HG03442 (cell line): ENCODE measurements around the gene CIRBP.
"Not testable (repeated sequence)": the region's sequence is repeated elsewhere in the genome, so short reads cannot be mapped to it uniquely, and the experiment has no call there.

ENCODE experiments used
- ATAC-seq: cut with Tn5 transposase; IDR thresholded peaks from one replicate; pipeline ENCODE4 v1.9.1; 2021; ENCODE audit warnings: mild to moderate bottlenecking, moderate library complexity; ENCODE audit not compliant: unreplicated experiment

Gene CIRBP

DNA sequence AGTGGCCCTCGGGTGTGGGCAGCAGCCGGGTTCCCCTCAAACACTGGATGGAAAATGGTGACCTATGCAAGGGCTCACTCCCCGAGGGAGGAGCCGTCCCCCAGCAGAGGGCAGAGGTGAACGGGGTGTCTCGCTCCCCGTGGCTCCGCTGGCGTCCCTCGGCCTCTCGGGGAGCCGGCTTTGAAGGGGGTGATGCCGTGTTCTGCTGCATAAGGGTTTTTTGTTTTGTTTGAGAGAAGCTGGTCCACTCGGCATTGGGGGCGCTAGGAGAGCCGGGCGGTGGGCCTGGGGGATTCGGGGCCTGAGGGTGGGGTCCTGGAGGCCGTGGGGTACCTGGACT lies 20.5 kb downstream of the CIRBP start:
- no peak for ATAC-seq

DNA sequence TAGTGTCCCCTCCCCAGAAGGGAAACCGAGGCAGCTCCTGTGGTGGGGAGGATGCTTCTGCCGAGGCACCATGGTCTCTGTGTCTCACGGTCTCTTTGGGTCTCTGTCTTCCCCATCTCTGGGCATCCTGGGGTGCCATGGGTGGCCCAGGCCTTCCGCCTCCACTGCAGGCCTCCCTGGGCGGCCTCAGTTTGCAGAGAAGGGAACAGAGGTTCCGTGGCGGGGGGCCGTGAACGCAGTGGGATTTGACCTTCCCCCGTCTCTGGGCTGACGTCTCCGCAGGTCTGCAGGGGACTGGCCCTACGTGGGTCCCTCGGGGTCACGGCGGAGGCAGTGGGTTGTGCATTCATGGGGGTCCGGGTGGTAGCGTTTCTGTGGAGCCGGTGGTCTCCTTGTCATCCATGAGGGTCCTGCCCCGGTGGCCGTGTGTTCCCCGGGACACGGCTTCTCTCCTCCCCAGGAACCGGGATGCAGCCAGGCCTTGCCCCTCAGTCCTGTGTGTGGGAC lies 21.1 kb downstream of the CIRBP start:
- no peak for ATAC-seq

DNA sequence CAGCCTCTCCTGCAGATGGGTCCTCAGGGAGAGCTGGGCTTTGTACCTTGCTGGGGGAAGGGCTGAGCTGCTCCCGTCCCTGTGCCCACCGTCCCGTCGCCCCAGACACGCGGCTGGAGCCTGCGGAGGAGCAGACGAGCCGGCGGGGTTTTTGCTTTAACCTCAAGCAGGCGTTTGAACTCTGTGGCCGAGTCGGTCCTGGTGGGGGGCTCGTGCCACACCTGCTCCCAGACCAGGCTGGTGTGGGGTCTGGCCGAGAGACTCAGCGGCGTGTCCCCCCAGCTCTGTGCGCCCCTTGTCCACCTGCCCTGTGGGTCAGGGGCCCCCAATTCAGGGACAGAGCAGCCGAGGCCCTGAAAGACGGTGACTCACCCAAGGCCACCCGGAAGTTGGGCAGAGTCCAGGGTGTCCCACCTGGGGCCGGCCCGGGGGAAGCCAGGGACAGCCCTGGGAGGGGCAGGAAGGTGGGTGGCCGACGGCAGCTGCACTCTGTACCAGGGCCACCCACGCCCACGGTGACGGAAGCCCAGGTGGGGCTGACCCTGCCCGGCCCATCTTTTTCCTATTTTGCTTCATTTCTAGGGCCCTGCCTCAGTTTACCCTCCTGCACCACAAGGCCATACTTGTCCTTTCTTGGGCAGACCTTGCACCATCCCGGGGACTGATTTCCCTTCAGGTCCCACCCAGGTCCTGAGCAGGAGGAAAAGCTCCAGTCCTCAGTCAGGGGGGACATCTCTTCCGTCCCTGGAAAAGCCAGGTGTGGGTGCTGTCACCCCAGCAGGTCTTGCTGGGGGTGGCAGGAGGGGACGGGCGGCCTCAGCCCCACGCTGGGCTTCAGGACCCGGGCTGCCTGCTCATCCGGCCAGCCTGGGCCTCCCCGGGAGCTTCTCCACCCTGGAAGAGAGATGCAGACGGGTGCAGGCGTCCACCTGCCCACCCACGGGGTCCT lies 21.8 kb downstream of the CIRBP start:
- ATAC-seq: no peak

DNA sequence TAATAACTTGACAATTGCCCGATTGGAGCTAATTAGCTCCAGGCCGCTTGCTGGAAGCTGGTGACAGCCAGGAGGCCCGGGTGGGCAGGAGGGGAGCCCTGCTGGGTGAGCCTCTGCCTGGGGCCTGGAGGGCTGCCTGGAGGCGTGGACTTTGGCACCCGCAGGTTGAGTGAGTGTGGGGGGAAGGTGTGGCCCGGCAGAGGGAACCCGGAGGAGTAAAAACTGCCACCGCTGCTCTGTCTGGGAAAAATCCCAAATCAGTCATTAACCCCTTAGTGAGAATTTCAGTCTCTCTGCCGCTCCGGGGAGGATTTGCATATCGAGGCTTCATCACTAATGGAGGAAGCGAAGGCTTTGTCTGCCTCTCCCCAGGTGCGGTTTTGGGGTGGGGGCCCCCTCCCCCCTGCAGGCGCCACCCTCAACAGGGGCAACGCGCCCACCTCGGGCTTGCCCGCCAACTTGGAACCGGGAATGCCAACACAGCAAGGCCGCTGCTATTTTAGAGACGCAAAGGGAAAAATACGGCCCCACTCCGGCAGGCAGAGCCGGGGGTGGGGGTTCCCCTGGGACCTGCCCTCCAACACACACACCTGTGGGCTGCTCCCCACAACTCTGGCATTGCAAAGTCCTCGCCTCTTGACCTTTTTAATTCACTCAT lies 22.8 kb downstream of the CIRBP start:
- ATAC-seq: no peak

DNA sequence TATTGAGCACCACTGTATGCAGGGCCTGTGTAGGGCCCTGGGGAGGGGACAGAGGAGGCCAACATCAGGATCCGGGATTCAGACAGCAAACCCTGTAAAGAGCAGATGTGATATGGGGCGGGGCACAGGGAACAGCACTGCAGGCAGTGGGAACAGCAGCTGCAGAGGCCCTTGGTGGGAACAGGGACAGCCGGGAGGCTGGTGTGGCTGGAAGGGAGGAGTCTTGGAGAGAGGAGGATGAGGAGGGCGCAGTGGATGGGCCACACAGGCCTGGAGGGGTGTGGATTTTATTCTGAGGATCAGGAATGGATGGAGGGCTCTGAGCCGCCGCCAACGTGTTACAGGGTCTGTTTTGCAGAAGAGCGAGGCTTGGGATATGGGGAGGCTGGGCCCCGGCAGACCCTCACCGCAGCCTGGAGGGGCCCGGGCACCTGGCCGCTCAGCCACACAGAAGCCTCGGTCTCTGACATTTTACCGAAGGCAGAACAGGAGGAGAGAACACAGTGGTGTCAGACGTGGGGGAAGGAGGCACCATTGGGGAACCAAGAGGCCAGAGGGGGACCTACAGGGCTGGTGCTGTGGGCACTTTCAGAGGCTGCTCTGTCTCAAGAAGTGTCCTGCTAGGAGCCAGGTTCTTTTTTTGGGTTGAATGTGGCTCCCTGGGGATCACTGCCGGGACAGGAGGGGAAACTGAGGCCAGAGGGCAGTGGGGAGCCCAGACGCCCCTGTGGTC lies 23.5 kb downstream of the CIRBP start:
- no peak for ATAC-seq

DNA sequence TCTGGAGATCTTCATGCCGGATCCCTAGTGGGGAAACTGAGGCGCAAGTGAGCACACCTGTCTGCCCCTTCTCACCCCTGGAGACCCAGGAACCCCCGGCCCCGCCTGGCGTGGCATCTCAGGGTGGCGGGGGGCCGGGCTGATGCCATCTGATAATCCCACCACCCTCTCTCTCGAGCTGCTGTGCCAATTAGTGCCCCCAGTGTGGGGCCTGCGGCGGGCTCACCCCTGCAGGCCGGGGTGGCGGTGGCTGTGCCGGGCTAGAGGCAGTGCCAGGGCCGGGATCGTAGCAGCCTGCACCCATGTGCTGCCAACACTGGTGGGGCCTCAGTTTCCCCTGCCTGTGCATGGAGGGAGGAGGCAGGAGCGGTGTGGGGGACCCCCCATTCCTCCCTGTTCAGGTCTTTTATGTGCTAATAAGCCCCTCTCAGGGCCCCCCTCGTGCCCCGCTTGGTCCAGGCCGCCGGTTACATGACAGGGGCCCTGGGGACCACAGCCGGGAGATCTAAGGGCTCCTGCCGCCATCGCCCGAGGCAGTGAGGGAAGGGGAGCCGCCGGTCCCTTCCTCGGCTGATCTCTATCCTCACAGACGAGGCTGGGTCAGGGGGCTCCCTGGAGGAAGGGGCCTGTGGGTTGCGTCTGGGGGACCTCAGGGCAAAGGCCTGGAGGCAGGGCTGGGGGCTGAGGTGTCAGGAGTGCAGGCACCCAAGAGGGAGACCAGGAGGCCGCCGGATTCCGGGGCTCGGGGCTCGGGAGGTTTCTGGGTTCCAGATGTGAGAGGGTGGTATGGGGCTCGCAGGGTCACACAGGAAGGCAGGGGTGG lies 24.9 kb downstream of the CIRBP start:
- ATAC-seq: no peak

DNA sequence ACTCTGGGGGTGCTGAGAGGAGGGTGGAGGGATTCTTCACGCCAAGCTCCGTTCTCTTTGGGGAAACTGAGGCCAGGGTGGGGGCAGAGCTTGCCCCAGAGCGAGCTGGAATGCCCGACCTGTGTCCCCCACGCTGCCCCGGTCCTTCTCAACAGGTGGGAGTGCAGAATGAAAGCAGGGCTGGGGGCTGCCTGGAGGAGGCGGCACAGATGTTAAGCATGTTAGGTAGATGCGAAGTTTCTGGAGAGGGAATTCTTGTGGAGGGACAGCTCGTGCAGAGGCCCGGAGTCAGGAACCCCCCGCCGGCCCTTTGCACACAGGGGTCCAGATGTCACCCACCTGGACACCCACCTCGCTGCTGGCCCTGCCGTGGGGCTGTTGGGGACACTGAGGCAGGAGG lies 25.6 kb downstream of the CIRBP start:
- no peak for ATAC-seq

DNA sequence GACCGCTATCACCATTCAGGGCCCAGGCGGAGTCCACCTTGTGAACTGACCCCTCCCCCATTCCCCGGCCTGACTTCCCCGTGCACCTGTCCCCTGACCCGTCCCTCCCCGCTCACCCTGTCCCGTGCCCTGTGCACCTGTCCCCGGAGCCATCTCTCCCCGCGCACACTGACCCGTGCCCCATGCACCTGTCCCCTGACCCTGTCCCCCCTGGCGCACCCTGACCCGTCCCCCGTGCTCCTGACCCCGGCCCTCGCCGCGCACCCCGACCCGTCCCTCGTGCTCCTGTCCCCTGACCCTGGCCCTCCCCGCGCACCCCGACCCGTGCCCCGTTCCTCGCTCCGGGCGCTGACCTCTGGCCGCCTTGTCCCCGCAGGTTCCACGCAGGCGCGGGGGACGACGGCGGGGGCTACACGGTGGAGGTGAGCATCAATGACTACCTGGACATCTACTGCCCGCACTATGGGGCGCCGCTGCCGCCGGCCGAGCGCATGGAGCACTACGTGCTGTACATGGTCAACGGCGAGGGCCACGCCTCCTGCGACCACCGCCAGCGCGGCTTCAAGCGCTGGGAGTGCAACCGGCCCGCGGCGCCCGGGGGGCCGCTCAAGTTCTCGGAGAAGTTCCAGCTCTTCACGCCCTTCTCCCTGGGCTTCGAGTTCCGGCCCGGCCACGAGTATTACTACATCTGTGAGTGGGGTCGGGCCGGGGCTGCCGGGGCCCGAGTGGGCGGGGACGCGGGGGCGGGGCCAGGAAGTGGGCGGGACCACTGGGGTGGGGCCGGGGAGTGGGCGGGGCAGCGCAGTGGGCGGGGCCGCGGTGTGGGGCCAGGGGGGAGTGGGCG lies 26.3 kb downstream of the CIRBP start:
- ATAC-seq: no peak

DNA sequence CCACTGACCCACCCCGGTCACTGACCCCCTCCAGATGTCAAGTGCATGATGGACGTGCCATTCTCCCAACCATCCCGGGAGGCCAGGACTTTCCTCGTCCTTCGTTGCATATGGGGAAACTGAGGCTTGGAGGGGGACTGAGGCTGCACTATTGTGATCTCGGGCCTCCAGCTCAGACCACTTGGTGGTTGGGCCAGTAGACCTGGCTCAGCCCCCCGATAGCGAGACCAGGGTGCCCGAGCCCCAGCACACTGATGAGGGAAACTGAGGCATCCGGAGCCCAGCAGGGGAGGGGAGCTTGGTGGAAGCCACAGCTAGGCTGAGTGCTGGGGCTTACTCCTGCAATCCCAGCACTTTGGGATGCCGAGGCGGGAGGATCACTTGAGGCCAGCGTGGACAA lies 26.9 kb downstream of the CIRBP start:
- no peak for ATAC-seq

DNA sequence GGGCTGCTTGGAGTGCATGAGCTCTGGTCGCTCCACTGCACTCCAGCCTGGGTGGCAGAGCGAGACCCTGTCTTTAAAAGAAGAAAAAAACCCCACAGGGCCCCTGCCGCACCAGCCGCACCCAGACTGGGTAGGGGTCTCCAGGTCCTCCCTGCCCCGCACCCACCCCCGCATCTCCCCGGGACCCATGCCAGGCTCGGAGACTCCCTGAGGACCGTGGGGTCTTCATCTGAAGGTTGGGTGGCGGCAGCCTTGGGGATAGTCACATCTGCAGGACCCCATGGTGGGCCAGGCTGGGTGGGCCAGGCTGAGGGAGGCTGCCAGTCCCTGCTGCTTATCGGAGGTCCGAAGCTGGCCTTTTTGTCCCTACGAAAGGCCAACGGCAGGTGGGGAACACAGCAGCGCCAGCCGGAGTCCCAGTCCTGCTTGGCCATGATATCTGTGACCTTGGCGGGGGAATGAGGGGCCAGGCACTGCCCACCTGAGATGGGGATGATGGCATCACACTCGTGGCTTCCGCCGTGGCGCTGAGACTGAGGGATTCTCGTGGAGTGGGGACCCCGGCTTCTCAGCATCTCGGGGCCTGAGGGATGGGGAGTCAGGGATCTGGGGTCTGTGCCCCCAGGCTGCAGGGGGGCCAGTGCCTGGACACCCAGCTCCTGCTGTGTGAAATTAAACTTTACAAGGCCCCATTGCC lies 27.6 kb downstream of the CIRBP start:
- ATAC-seq: no peak

DNA sequence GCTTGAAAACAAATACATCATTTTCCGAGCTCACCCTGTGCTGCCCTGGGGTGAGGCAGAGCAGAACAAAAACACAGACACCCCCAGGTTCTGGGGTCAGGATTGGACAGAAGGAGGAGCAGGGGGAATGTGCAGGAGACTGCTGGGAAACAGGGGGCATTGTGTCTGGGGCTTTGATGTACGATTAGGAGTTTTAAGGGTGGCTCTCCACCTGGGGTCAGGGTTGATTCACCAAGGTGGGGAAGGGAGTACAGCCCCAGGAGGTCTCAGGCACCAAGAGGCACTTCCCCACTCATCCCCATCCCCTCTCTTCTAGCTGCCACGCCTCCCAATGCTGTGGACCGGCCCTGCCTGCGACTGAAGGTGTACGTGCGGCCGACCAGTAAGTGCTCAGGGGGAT lies 29.1 kb downstream of the CIRBP start:
- ATAC-seq: no peak

DNA sequence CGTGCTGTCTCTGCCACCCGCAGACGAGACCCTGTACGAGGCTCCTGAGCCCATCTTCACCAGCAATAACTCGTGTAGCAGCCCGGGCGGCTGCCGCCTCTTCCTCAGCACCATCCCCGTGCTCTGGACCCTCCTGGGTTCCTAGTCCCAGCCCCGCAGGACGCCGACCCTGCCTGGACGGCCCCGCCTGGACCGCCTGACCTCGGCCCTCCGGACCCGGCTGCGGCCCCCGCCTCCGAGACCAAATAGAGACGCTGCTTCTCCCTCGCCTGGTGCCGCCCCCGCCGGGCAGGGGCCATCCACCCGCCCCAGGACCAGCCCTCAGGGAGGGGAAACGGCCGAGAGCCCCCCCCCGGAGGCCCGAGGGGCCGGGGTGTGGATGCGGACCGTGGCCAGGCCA lies 30.7 kb downstream of the CIRBP start:
- ATAC-seq: no peak

DNA sequence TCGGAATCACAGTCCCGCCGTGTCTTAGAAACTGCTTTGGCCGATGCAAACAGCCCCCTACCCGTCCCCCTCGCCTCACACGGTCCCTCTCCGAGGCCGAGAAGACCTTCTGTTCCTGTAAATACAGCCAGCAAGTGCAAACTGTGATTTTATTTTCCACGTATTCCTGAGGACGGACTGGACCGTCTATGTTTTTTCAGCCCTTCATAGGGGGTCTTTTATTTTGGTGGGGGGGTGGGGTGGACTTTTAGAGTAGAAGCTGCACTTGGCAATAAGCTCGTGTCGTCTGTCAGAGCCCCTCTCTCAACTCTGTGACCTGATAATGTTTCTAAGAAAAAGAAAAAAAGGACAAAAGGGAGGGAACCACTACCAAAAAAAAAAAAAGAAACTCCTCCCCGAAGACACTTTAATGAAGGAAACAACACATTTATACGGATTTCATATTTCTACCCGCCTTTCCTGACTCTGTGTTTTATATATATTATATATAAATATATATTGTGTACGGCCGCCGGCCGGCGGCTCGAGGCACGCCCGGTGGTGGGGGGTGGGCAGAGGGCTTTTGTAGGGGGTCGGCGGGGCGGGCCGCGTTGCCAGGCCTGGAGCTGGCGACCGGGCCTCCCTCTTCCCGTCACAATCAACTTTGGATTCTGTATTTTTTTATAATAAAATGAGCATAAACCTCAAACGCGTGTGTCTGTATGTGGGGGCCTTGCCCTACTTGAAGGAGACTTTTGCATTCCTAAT lies 31.8 kb downstream of the CIRBP start:
- no peak for ATAC-seq

DNA sequence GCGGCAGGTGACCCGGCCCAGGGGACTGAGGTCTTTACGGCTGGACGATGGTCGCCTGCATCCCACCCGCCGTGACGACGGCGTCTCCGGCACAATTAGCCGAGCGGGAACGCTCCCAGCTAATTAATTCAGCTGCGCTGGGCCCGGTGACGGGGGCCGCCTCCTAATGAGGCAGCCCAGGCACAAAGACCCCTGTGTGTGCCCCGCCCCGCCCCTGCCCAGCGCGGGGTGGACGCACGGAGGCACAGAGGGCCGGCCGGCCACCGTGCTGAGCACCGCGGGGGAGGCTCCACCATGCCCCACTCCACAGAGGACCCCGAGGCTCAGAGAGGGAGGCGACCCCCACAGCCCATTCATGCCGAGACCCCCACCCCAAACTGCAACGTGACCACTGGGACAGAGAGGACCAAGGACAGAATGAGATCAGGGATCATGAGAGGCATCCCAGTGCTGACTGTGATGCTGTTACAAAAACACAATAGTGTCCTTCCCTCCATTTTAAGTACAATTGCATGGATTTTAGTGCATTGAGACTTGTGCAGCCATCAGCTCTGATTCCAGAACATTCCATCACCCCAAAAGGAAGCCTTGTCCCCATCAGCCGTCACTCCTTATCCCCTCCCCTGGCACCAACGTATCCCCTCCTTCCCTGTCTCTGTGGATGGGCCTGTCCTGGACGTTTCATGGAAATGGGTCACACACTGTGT lies 33.6 kb downstream of the CIRBP start:
- no peak for ATAC-seq

DNA sequence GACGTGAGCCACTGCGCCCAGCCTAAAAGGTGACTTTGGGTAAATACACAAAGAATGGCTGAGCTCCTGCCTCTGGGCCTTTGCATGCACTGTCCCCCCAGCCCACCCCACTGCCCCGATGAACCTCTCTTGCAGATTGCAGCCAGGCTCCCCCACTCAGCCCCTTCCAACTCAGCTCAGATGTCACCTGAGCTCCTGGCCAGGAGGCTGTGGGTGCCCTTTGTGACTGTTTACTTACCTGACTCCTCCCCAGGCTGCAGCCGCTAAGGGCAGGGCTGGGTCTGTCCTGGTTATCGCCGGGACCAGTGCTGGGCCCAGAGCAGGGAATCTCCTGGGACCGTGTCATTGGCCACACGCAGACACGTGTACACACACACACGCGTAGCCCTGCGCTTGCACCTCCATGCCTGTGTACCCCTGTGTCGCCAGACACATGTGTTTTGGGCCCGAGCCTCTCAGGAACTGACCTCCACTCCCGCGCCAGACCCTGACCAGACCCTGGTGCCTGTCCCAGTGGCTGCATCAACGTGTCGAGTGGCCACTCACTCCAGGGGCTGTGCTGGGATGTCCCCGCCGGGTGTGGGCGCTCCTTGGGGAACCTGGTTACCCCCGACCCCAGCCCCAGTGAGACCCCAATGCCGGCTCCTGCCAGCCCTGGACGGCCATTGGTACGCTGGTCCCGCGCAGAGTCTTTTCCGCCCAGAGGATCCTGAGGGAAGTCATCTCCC lies 35.2 kb downstream of the CIRBP start:
- no peak for ATAC-seq

DNA sequence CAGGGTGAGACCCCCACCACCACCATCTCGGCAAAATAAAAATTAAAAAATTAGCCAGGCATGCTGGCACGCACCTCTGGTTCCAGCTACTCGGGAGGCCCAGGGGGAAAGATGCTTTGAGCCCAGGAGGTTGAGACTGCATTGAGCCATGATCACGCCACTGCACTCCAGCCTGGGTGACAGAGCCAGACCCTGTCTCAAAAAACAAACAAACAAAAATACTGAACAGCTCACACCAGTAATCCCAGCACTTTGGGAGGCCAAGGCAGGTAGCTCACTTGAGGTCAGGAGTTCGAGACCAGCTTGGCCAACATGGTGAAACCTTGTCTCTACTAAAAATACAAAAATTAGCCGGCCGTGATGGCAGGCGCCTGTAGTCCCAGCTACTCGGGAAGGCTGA lies 36.2 kb downstream of the CIRBP start:
- not testable (repeated sequence) for ATAC-seq

DNA sequence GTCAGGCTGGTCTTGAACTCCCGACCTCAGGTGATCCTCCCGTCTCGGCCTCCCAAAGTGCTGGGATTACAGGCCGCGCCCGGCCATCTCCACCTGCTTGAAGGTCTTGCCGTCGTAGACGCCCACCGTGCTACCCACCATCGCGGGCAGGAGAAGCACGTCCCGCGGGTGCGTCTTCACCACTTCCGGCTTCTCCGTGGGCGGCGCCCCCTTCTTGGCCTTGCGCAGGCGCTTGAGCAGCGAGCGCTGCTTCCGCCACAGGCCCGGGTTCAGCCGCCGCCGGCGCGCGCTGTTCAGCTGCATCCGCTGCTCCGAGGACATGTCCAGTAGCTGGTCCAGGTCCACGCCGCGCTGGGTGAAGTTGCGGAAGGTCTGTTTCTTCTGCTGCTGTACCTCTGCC lies 38.2 kb downstream of the CIRBP start:
- no peak for ATAC-seq
